Activated CD4-positive, alpha-beta T cell treated with anti-CD3 and anti-CD28 coated beads, Interleukin-2, amount 10 ng/mL, durations not matched to agents 24 days and 14 days (primary cell): ENCODE measurements around the gene SLC46A1. TPM values are rescaled to one million over a fixed set of nuclear protein-coding genes. Genes with fewer than 3 reads are reported as not detected.

Experiments
- DNase-seq: peaks from one replicate; pipeline ENCODE4 v3.0.0; 2022
- H3K27ac Mint-ChIP-seq: one replicate; pipeline ENCODE4 v1.8.0; 2022; ENCODE audit warnings: mild to moderate bottlenecking, mixed read lengths
- H3K27me3 Mint-ChIP-seq: one replicate; pipeline ENCODE4 v1.8.0; 2022; ENCODE audit warnings: mixed read lengths
- H3K36me3 Mint-ChIP-seq: one replicate; pipeline ENCODE4 v1.8.0; 2022; ENCODE audit warnings: low read depth, mild to moderate bottlenecking, mixed read lengths
- H3K4me1 Mint-ChIP-seq: one replicate; pipeline ENCODE4 v1.8.0; 2021; ENCODE audit warnings: mixed read lengths
- H3K4me3 Mint-ChIP-seq: one replicate; pipeline ENCODE4 v1.8.0; 2022; ENCODE audit warnings: mild to moderate bottlenecking, moderate library complexity, mixed read lengths
- H3K9me3 Mint-ChIP-seq: one replicate; pipeline ENCODE4 v1.8.0; 2021; ENCODE audit warnings: mixed read lengths
- intact Hi-C: fragments of 100-400 bp; cut with micrococcal nuclease; formaldehyde crosslinking; loops from one replicate; pipeline ENCODE4 v1.15.1; 2023
- total RNA-seq: library from RNA; stranded (reverse); gene quantifications from 2 replicates; pipeline ENCODE4 v1.2.3, GENCODE V29; 2022

The SLC46A1 gene
- total RNA-seq, 1 donor from 2014 or later: 7.9 TPM

DNA sequence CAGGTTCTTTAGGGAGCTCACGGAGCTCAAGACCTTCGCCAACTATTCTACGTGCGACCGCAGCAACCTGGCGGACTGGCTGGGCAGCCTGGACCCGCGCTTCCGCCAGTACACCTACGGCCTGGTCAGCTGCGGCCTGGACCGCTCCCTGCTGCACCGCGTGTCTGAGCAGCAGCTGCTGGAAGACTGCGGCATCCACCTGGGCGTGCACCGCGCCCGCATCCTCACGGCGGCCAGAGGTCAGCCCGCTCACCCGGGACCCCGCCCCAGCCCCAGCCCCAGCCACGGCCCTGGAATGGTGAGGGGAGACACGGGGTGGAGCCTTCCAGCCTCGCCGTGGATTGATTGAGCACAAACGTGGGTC lies 21.0 kb downstream of the SLC46A1 start:
- Mint-ChIP-seq H3K27ac (peak overlapping the region; percentile 86), H3K4me3 (peak overlapping the region; percentile 93), H3K36me3 (peaks cover 32% of the 10 kb centered on the region), H3K9me3 (no peaks in the 10 kb centered on the region), H3K27me3 (peaks cover 8% of the 10 kb centered on the region), H3K4me1 (peaks cover 23% of the 10 kb centered on the region)
- DNase-seq: peak; percentile 71
- intact Hi-C loops: no loop called here

DNA sequence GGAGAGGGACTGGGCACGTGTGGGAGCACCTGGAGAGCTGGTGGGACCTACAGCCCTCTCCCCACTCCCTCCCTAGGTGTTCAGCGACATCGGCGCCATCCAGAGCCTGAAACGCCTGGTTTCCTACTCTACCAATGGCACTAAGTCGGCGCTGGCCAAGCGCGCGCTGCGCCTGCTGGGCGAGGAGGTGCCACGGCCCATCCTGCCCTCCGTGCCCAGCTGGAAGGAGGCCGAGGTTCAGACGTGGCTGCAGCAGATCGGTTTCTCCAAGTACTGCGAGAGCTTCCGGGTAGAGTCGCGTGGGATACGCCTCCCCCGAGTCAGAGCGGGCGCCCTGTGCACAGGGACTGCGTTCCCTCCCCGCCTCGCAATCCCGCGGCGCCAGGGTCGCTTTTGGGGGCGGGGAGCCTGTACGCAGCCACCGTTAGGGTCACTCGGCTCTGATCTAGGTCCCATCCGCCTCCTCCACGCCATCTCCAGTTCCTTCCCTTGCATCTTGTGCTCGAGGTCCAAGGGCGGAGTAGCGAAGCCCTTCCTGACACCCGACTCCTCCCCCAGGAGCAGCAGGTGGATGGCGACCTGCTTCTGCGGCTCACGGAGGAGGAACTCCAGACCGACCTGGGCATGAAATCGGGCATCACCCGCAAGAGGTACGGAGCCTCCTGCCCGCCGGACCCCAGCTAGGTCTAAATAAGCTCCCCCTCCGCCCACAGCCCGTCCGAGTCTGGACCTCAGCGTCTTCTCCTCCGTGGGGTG lies 21.6 kb downstream of the SLC46A1 start:
- peaks cover 23% of the 10 kb centered on the region for H3K4me1 Mint-ChIP-seq
- intact Hi-C loops: loop anchor here (1.0 kb wide), 1 partner anchor 12 kb away; no protein-coding TSS in a partner anchor

DNA sequence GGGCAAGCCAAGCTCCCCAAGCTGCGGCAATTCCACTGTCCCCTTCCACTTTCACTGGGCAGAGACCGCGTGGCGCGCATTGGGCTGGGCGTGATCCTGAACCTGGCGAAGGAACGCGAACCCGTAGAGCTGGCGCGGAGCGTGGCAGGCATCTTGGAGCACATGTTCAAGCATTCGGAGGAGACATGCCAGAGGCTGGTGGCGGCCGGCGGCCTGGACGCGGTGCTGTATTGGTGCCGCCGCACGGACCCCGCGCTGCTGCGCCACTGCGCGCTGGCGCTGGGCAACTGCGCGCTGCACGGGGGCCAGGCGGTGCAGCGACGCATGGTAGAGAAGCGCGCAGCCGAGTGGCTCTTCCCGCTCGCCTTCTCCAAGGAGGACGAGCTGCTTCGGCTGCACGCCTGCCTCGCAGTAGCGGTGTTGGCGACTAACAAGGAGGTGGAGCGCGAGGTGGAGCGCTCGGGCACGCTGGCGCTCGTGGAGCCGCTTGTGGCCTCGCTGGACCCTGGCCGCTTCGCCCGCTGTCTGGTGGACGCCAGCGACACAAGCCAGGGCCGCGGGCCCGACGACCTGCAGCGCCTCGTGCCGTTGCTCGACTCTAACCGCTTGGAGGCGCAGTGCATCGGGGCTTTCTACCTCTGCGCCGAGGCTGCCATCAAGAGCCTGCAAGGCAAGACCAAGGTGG lies 24.7 kb downstream of the SLC46A1 start:
- peak; percentile 75 for DNase-seq
- Mint-ChIP-seq H3K4me1 (peaks cover 23% of the 10 kb centered on the region), H3K36me3 (peaks cover 18% of the 10 kb centered on the region), H3K27me3 (peaks cover 8% of the 10 kb centered on the region), H3K27ac (no peak overlapping the region), H3K4me3 (peak overlapping the region; percentile 23), H3K9me3 (no peaks in the 10 kb centered on the region)
- intact Hi-C loops: no loop called here

More for the DNA sequence above, 21.6 kb downstream of the SLC46A1 start:
- H3K27me3 Mint-ChIP-seq: peaks cover 8% of the 10 kb centered on the region
- H3K36me3 Mint-ChIP-seq: peaks cover 27% of the 10 kb centered on the region
- DNase-seq: peak; percentile 91
- H3K27ac Mint-ChIP-seq: peak overlapping the region; percentile 86
- no peaks in the 10 kb centered on the region for H3K9me3 Mint-ChIP-seq
- H3K4me3 Mint-ChIP-seq: peak overlapping the region; percentile 93

DNA sequence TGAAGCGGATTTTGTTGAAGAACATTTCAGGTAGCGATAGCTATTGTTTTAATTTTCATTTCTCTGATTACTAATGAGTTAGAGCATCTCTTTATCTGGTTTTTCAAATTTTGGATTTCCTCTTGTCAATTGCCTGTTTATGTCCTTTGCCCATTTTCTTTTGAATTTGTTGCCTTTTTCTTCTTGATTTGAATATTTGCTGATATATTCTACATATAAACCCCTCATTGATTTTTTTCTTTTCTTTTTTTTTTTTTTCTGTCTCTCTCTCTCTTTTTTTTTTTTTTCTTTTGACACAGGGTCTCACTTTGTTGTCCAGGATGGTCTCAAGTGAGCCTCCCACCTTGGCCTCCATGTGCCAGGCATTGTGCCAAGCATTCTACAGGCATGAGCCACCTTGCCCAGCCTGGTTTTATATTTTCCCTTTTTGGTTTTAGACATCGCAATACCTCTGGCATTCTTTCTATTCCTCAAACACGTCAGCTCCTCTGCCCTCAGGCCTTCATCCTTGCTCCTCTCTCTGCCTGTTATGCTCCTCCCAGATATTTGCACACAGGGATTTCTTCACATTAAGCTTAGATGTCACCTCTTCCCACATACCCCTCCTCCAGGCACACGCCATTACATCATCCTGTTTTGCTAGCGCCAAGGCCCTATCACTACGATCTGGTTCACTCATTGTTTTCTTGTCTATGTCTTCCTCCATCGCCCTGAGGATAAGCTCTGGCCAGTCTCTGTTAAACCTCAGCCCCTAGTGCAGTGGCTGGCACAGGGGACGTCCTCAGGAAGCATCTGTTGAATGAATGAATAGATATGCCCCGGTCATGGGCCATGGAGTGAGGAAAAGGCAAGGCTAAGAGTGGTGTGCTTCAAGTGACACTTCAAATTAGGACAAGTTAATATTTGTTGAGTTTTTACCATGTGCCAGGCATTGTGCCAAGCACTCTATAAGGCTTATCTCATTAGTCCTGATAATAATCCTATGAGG lies 25.9 kb downstream of the SLC46A1 start:
- Mint-ChIP-seq H3K4me3 (no peak overlapping the region), H3K36me3 (peaks cover 15% of the 10 kb centered on the region), H3K9me3 (no peaks in the 10 kb centered on the region), H3K4me1 (peaks cover 19% of the 10 kb centered on the region), H3K27me3 (peaks cover 8% of the 10 kb centered on the region), H3K27ac (no peak overlapping the region)
- no peak for DNase-seq
- intact Hi-C loops: no loop called here

DNA sequence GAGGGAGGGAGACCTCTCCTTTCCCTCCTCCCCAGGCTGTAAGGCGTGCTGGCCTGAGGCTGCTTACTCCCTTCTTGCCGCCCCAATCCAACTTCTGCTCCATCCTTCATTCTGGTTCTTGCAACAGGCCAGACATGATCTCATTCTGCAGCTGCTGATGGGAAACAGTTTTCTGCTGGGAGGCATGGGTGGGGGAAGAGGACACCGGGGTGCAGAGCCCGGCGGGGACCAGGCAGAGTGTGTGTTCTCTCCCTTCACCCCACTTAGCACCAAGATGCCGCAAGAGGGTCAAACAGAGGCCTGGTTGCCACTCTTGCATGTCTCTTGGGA lies 33.1 kb downstream of the SLC46A1 start:
- intact Hi-C loops: loop anchor here (1.0 kb wide), 1 partner anchor 11 kb away; no protein-coding TSS in a partner anchor
- Mint-ChIP-seq H3K4me1 (peaks cover 21% of the 10 kb centered on the region), H3K4me3 (peak overlapping the region; percentile 85), H3K36me3 (peaks cover 9% of the 10 kb centered on the region), H3K27ac (peak overlapping the region; percentile 84), H3K9me3 (no peaks in the 10 kb centered on the region), H3K27me3 (no peaks in the 10 kb centered on the region)
- DNase-seq: no peak

DNA sequence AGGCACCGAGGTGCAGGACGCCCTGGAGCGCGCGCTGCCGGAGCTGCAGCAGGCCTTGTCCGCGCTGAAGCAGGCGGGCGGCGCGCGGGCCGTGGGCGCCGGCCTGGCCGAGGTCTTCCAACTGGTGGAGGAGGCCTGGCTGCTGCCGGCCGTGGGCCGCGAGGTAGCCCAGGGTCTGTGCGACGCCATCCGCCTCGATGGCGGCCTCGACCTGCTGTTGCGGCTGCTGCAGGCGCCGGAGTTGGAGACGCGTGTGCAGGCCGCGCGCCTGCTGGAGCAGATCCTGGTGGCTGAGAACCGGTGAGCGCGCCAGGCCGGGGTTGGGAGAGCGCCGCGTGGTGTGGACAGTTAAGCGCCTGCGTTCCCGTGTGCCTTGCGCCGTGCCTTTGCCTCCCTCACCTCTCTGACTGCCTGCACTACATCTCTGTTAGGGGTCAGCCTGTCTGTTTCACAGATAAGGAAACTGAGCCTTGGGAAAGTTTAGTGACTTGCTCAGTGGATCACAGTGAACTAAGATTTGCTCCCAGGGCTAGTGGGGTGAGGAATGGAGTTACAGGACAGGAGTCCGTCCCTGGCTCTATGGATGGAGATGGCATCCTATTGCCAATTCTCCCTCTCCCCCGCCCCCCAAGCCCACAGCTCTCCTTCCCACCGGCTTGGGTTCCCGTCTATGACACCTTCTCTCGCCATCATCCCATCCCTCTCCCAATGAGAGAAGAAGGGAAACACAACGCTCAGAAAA lies 33.6 kb downstream of the SLC46A1 start:
- Mint-ChIP-seq H3K27me3 (no peaks in the 10 kb centered on the region), H3K27ac (peak overlapping the region; percentile 84), H3K9me3 (no peaks in the 10 kb centered on the region), H3K4me1 (peaks cover 21% of the 10 kb centered on the region), H3K36me3 (peaks cover 9% of the 10 kb centered on the region), H3K4me3 (peak overlapping the region; percentile 85)
- DNase-seq: peak; percentile 76
- intact Hi-C loops: loop anchor here (1.0 kb wide), 1 partner anchor 12 kb away; no protein-coding TSS in a partner anchor

DNA sequence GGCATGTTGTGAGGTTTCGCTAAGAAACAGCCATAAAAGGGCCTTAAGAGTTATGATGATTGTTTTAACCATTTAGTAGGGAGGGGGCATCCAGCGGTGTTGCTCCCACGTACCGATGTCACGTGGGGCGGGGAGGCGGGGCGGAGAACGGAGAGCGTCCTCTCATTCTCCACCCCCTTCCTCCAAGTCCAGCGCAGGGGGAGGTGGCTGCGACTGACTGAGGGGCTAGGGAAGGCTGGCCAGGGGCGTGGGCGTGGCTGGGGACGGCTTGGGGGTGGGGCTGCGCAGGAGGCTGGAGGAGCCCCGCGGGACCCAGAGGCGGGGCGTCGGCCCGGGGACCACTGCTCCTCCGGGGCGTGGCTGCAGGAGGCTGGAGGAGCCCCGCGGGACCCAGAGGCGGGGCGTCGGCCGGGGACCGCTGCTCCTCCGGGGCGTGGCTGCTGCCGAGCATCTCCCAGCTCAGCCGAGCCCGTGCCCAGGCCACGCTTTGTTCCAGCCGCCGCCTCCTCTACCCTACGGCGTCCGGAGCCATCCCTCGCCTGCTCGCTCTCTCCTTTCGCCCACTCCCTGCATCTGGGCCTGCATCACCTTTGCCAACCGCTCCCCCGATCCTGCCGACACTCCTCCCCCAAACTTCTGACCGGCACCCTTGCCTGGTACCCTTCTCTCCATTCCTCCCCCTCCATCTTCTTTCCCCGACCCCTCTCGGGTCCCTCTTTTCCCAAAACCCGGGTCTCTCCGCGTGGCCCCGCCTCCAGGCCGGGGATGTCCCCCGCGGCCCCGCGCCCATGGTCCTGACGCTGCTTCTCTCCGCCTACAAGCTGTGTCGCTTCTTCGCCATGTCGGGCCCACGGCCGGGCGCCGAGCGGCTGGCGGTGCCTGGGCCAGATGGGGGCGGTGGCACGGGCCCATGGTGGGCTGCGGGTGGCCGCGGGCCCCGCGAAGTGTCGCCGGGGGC lies 34.5 kb downstream of the SLC46A1 start, which contains the start of gene SARM1:
Gene SARM1 (plus strand): TSS at position 450 of the 958 bp plus-strand sequence. CDS start 339 bp downstream, at position 789.
- H3K9me3 Mint-ChIP-seq: no peaks in the 10 kb centered on the region
- H3K27me3 Mint-ChIP-seq: no peaks in the 10 kb centered on the region
- H3K4me1 Mint-ChIP-seq: peaks cover 21% of the 10 kb centered on the region
- intact Hi-C loops: loop anchor here (1.0 kb wide), 4 partner anchors 13 to 330 kb away; partner anchors contain the start of genes IFT20, POLDIP2 and TNFAIP1
- H3K4me3 Mint-ChIP-seq: peak within 1 kb of the TSS; percentile 85
- peak; percentile 96 for DNase-seq
- H3K27ac Mint-ChIP-seq: peak within 1 kb of the TSS; percentile 91
- peaks cover 9% of the 10 kb centered on the region for H3K36me3 Mint-ChIP-seq

DNA sequence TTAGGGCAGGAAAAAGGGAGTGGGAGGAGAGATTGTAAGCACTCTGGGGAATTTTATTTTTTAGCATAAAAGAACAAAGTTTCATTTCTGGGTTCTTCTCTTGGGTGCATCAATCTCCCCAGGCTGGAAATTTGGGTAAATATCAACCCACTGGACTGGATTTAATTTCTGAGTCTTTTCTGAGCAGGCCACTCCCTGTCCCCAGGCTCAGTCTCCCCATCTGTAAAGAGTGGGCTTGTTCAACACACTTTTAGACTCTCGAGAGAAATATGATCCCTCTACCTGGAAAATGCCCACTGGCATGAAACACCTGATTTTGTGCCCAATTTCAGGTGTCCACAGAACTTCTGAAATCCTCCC lies 35.3 kb downstream of the SLC46A1 start:
- Mint-ChIP-seq H3K27ac (no peak overlapping the region), H3K9me3 (no peaks in the 10 kb centered on the region), H3K4me1 (peaks cover 21% of the 10 kb centered on the region), H3K36me3 (peaks cover 9% of the 10 kb centered on the region), H3K4me3 (peak overlapping the region; percentile 85), H3K27me3 (no peaks in the 10 kb centered on the region)
- intact Hi-C loops: loop anchor here (1.0 kb wide), 3 partner anchors 13 to 329 kb away; partner anchors contain the start of genes IFT20, POLDIP2 and TNFAIP1
- DNase-seq: no peak

DNA sequence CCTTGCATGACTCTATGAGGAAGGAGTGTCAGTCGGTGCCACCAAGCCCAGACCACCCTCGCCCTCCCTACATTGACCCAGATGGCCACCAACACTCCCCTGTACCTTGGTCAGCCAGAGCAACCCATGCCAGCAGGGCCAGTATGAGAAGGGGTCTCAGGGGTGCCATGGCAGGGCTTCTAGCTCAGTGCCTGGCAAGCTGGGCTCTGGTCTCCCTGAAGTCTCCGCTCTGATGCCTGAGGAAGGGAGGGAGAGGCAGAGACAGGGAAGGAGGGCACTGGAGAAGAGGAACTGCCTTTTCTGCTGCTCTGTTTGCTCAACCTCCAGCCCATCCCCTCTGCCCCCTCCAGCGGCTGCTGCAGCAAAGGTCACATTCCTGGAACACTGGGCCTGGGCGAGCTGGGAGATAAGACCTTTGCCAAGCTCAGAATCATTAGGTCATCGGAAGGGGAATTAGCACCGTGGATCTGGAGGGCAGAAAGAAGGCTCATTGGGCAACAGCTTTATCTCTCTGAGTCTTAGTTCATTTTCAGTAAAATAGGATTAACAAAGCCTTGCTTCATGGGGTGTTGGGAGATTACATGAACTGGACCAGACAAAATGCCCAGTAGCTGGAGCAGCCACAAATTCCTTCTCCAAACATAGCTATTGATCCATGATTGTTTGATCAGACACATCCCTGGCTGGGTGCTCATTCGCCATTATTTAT lies 35.8 kb downstream of the SLC46A1 start, which contains the start of gene VTN:
Gene VTN (minus strand): TSS at position 273 of the 709 bp plus-strand sequence. CDS start 104 bp downstream, at position 169.
- no peaks in the 10 kb centered on the region for H3K9me3 Mint-ChIP-seq
- no peak for DNase-seq
- H3K4me1 Mint-ChIP-seq: peaks cover 21% of the 10 kb centered on the region
- no peaks in the 10 kb centered on the region for H3K27me3 Mint-ChIP-seq
- intact Hi-C loops: no loop called here
- H3K4me3 Mint-ChIP-seq: peak within 1 kb of the TSS; percentile 85
- peaks cover 9% of the 10 kb centered on the region for H3K36me3 Mint-ChIP-seq
- peak within 1 kb of the TSS; percentile 91 for H3K27ac Mint-ChIP-seq

DNA sequence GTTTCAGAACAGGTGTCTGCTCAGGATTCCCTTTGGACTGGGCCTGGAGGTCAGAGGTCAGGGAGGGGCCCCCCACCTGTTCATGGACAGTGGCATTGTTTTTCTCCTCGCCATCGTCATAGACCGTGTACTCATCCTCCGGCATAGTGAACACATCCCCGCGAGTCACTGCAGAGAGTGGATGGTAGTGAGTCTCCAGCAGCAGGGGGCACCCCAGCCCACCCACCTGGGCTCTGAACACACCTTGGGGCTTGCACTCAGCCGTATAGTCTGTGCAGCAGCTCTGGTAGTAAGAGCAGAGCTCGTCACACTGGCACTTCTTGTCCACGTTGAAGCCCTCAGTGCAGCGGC lies 36.4 kb downstream of the SLC46A1 start:
- no peak for DNase-seq
- no peaks in the 10 kb centered on the region for H3K27me3 Mint-ChIP-seq
- H3K36me3 Mint-ChIP-seq: peaks cover 6% of the 10 kb centered on the region
- H3K4me1 Mint-ChIP-seq: peaks cover 21% of the 10 kb centered on the region
- H3K4me3 Mint-ChIP-seq: no peak overlapping the region
- no peak overlapping the region for H3K27ac Mint-ChIP-seq
- H3K9me3 Mint-ChIP-seq: no peaks in the 10 kb centered on the region
- intact Hi-C loops: no loop called here

DNA sequence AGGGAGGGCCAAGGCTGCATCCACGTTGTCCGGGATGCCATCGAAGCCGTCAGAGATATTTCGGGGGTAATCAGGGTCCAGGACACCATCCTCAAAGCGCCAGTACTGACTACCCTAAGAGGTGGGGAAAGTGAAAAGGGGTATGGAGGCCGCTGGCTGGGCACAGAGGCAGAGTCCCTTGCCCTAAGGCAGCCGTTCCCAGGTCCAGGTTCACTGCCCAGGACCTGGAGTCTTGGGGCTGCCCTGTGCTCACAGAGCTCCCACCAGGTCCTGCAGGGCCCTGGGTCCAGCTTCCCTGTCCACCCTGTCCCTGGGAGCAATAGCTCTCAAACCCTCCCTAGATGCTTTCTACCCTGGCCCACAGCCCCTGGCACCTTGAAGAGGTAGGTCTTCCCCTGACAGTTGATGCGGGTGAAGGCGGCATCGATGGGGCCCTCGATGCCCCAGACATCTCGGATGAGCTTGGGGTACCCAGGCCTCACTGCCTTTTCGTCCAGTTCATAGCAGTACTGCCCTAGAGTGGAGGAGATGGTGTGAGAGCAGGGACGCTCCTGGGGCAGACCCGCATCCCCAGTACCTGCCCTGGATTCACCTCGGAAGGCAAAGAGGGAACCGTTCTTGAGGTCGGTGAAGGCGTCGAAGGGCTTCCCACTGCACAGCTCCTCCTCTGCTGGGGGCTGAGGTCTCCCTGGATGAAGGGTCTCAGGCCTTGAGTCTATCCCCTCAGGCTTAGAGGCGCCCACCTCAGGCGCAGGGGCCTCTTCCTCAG lies 36.9 kb downstream of the SLC46A1 start:
- intact Hi-C loops: no loop called here
- H3K27me3 Mint-ChIP-seq: no peaks in the 10 kb centered on the region
- H3K36me3 Mint-ChIP-seq: peaks cover 6% of the 10 kb centered on the region
- no peaks in the 10 kb centered on the region for H3K9me3 Mint-ChIP-seq
- peaks cover 21% of the 10 kb centered on the region for H3K4me1 Mint-ChIP-seq
- no peak overlapping the region for H3K27ac Mint-ChIP-seq
- H3K4me3 Mint-ChIP-seq: no peak overlapping the region
- DNase-seq: no peak
